Embryonic facial prominence (tissue), 1 donor: Measurements from ENCODE around the gene TSPO.
"Not testable (repeated sequence)": the region's sequence is repeated elsewhere in the genome, so short reads cannot be mapped to it uniquely, and the experiment has no call there.

Source experiments
- DNase-seq: peaks from one replicate; pipeline ENCODE4 v3.0.0-alpha.2; 2016; ENCODE audit errors: extremely low spot score

The TSPO gene

DNA sequence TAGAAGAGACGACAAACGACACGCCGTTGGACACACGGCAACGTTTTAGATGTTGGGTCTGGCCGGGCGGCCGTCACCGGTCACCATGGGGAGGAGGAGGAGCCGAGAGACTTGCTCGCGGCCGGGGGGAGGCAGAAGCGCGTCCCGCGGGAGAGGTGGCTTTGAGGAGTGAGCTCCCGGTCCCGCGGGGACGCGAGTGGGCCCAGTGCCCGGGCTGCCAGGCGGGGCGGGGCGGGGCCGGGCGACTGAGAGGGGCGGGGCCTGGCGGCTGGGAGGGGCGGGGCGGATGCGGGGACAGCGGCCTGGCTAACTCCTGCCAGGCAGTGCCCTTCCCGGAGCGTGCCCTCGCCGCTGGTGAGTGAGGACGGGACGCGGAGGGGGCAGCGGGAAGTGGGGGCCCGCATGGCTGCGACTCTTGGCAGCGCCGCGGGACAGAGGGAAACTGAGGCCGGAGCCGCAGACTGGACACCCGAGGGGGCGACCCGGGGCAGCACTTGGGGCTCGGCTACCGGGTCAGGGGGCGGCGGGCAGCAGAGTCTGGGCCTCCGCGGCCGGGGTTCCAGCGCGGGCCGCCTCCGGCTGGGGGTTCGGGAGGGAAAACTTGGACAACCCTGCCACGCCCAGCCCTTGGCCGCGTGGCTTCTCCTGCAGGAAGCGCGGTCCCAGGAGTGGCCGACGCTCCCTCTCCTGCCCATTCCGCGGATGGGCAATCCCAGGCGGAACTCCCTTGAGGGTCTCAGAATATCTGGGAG, at the start of gene TSPO:
Gene TSPO, plus strand, starts transcription at position 309 of the 752 bp plus-strand sequence. CDS start 7,680 bp downstream, outside the sequence.
- DNase-seq: no peak

DNA sequence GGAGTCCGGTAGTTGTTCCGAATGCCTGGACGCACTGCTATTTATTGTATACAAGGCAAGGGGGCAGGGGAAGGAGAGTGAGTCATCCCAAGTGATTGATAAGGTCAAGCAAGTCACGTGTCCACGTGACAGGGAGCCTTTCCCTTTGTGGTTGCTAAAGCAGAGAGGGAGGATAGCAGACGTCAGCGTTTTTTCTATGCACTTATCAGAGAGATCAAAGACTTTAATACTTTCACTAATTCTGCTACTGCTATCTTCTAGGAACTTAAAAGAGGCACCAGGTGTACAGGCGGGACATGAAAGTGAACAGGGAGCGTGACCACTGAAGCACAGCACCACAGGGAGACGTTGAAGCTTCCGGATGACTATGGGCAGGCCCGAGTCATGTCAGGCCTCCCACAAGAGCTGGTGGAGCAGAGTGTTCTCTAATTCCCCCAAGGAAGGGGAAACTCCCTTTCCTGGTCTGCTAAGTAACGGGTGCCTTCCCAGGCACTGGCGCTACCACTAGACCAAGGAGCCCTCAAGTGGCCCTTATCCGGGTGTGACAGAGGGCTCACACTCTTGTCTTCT, 47.2 kb upstream of the TSPO start:
- DNase-seq: not testable (repeated sequence)

DNA sequence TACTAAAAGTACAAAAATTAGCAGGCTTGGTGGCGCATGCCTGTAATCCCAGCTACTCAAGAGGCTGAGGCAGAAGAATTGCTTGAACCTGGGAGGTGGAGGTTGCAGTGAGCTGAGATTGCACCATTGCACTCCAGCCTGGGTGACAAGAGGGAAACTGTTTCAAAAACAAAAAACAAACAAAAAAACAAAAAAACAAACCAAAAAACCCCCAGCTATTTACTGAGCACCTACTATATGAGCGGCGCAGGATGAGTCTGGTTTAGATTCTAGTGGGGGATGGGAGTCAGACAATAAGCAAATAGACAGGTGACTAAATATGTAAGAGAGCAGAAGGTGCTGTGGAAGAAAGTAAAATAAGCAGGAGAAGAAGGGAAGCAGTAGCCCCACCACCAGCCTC, 46.4 kb upstream of the TSPO start:
- DNase-seq: not testable (repeated sequence)

DNA sequence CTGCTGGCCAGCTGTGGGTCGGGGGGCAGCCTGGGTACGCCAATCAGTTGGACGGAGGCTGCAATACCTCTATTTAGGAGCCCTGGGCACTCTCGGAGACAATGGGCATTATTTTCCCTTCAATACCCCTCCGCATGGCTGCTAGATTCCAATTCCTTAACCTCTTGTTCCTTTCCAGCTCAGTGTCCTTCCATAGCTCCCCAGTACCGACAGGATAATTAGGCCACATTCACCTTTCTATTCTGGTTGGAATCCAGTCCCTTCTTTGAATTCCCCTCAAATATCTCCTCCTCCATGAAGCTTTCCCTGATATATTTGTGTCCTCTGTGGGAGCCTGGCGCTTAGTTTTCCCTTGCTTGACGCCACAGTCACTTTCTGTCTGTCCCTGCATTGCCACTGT, 45.1 kb upstream of the TSPO start:
- no peak for DNase-seq

DNA sequence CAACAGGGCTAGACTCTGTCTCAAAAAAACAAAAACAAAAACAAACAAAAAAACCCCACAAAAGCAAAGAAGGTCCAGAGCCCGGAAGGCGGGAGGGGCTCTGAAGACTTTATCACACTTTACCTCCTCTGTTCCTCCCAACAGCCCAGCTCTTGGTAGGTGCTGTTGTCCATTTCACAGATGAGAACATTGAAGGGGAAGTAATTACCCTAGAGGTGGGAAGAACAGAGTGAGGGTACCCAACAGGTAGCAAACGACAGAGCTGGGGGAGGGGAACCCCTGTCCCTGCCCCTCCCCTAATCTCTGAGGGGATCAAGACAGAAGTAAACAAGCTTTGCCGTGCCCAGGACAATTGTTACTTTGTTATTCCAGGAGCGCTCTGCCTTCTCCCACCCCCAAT, 41.8 kb upstream of the TSPO start:
- DNase-seq: no peak

DNA sequence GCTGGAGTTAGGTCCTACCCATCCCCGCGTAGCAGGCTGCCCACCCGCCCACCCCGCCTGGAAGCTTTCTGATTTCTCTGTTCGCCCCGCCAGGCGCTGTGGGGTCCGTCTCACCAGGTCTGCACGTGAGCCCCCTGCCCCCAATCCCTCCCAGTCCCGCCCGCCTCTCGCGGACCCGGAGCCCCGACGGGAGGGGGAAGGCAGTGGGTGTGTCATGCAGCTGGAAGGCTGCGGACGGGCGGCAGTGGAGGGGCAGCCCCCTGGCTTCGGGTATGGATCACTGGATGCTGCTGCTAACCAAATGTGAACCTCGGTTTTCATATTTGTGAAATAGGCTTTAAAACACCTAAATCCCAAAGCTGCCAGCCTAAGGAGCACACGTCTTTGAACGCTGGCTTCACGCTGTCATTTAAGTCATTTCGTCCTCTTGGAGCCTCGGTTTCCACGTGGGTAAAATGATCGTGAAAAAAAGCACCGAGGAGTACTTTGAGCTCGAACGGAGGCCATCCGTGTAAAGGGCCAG, 41.4 kb upstream of the TSPO start:
- no peak for DNase-seq

- no peak for DNase-seq
Measured at GRCh38 chr22:43110444-43110926, 40.9 kb upstream of the TSPO start, which contains the start of gene BIK. TSS of gene BIK (plus strand) at chr22:43110750. CDS start at chr22:43124023, 13,273 bp downstream.

DNA sequence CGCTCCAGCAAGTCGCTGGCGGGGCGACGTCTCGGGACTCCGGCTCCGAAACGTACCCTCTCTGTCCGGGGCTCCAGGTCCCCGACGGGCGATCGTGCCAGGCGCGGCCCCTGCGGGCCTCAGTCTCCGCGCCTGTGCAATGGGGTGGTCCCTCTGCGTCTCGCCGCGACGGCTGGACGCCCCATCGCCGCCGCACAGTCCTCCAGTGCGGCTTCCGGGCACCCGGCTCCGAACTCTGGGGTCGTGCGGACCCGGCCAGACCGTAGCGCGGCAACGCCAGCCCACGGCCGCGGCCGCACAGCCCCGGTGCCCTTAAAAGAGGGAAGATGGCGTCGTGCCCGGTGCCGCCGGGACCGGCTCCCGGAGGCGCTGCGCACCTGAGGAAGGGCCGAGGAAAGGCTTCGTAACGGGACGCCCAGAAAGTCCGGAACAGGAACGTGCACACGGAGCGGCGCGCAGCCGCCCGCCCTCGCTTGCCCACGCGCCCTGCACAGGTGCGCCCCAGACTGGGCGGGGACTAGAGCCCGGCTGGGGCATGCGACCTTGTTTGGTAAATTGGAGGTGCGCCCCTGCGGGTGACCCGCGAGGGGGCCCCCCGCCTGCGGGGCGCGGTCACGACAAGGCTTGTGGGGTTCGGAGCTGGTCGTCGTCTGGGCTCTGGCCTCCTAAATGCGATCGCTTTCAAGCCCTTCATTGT, 40.3 kb upstream of the TSPO start:
- DNase-seq: no peak

DNA sequence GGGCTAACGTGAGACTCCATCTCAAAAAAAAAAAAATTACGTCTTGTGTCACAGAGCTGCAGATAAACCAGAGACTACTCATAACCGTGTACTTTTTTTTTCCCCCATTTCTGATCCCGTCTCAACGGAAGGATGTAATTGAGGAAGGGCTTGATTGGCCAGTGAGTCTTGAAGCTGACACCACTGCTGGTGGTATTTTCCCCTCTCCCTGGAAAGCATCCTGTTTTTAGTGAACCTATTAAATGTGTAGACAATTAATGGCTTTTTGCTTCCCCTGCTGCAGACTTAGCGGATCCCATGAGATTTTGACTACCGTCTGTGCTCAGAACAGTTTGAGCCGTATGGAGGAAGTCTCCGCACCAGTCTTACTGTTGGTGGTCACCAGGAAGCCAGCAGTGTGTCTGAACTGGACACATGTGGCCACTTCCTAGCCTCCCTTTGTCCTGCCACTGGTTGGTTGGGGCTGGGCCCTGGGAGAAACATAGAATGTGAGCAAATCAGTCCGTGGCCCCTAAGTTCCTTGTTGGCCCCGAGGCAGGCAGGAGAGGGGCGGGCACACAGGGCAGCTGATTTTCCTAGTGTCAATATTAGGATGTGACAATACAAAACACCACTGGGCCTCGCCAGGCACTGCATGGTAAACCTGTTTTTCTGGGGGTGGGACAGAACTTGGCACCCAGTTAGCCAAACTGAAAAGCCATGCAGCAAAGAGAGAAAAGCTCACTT, 37.7 kb upstream of the TSPO start:
- DNase-seq: no peak

DNA sequence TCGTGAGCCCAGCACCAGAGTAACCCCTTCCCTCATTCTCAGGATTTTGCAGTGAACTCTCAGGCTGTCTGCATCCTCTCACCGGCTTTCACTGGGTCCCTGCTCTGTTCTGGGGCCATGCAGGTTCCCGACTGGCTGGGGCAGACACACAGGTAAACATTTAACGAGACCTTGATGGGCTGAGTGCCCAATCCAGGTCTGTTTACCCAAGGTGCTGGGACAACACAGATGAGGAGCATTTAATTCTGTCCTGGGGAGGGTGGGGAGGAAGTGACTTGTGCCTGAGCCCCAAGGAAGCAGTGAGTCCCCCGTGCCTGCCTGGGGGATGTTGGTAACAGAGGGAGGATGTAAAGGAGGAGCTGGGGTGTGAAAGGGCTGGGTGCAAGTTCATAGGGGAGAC, 36.4 kb upstream of the TSPO start:
- no peak for DNase-seq

GRCh38 chr22:43116932-43117331, 34.4 kb upstream of the TSPO start:
- DNase-seq: no peak

- DNase-seq: no peak
Measured at GRCh38 chr22:43118024-43118849, 33.1 kb upstream of the TSPO start.

- no peak for DNase-seq
Measured at GRCh38 chr22:43118953-43119458, 32.4 kb upstream of the TSPO start.

- no peak for DNase-seq
Measured at GRCh38 chr22:43126501-43127165, 24.7 kb upstream of the TSPO start.

DNA sequence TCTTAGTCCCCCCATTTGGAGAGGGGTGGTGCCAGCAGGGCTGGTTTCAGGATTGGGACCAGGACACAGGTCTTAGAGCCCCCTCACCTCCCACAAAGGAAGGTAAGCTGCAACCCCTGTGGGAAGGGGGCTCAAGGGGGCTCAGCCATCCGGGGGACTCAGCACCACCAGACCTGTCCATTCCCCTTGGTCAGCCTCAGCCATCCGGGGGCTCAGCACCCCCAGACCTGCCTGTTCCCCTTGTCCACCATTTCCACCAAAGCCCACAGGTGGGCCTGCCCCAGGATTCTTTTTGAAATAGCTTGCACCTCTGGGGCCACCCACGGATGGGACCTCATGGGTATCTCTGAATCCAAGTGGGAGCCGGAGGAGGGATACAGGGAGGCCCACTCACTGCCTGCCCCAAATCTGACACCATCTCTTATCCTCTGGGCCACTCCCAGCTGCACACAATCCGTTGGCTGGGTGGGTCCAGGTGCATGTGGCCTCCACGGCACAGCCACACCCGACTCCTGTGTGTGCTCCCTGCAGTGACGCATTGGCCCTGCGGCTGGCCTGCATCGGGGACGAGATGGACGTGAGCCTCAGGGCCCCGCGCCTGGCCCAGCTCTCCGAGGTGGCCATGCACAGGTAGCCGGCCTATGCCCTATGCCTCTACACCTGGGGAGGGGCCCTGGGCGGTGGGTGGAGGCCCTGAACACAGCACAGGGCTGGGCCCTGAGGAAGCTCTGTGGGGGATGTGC, 24.0 kb upstream of the TSPO start:
- DNase-seq: no peak

DNA sequence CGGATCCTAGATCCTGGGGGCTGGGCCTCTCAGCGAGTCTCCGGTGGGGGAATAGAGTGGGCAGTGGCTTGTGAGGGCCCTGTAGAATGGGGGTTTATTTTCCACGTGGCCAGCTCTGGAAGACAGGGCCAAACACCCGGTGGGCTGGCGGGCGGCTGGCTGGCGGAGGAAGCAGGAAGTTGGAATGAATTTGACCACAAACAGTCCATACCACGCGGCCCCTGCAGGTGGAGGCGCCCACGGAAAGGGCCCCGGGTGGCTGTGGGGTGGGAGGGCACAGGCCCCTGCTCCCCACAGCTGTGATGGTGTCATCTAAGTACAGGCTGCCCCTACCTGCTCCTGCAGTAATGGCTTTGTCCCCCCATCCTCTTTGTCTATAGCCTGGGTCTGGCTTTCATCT, 23.2 kb upstream of the TSPO start:
- DNase-seq: no peak

- no peak for DNase-seq
Measured at GRCh38 chr22:43128928-43129424, 22.4 kb upstream of the TSPO start.

- DNase-seq: no peak
Measured at GRCh38 chr22:43129426-43130425, 21.6 kb upstream of the TSPO start.
